OCI-LY3 (cell line): Measurements from ENCODE around the gene MATK.

ENCODE experiments used
- H2AFZ ChIP-seq: fragments of 200-600, 300-600 bp; shearing (Covaris generic); 2 replicates; pipeline ENCODE4 v1.6.0; 2014; ENCODE audit warnings: antibody characterized with exemption, low read depth, low read length
- H3K27ac ChIP-seq: fragments of 200-600, 300-600 bp; sonication (generic); 2 replicates; pipeline ENCODE4 v1.5.1; 2014; ENCODE audit warnings: mild to moderate bottlenecking, low read length, moderate library complexity, mixed read lengths
- H3K27me3 ChIP-seq: fragments of 200-600, 300-600 bp; sonication (generic); 2 replicates; pipeline ENCODE4 v1.6.1; 2014; ENCODE audit warnings: low read depth, low read length, mixed read lengths
- H3K36me3 ChIP-seq: fragments of 200-600, 300-600 bp; sonication (generic); replicated peaks from 2 replicates; pipeline ENCODE3; 2014; ENCODE audit warnings: low read depth, low read length, mixed read lengths
- H3K4me1 ChIP-seq: fragments of 300-600, 200-600 bp; sonication (generic); 2 replicates; pipeline ENCODE4 v1.6.1; 2014; ENCODE audit warnings: low read length, mixed read lengths
- H3K4me2 ChIP-seq: fragments of 200-600, 300-600 bp; sonication (generic); 2 replicates; pipeline ENCODE4 v1.6.1; 2014; ENCODE audit warnings: low read length, mixed read lengths
- H3K4me3 ChIP-seq: fragments of 300-600, 200-600 bp; sonication (generic); 2 replicates; pipeline ENCODE4 v1.5.1; 2014; ENCODE audit warnings: antibody characterized with exemption, mild to moderate bottlenecking, low read length, moderate library complexity
- H3K79me2 ChIP-seq: fragments of 300-600, 200-600 bp; shearing (Covaris generic); 2 replicates; pipeline ENCODE4 v1.6.1; 2014; ENCODE audit warnings: mild to moderate bottlenecking, low read length, mixed read lengths
- H3K9ac ChIP-seq: fragments of 300-600, 200-600 bp; shearing (Covaris generic); 2 replicates; pipeline ENCODE4 v1.6.0; 2014; ENCODE audit warnings: mild to moderate bottlenecking, low read length, moderate library complexity
- H3K9me3 ChIP-seq: fragments of 200-600, 300-600 bp; shearing (Covaris generic); 2 replicates; pipeline ENCODE4 v1.6.1; 2014; ENCODE audit warnings: low read length, mixed read lengths; ENCODE audit not compliant: insufficient read depth
- H4K20me1 ChIP-seq: fragments of 200-600, 300-600 bp; sonication (generic); 2 replicates; pipeline ENCODE4 v1.6.1; 2016; ENCODE audit warnings: low read length, mixed read lengths; ENCODE audit not compliant: insufficient read depth
- CTCF ChIP-seq: fragments of 200-600, 300-600 bp; sonication (generic); IDR thresholded peaks from 2 replicates; pipeline ENCODE4 v1.5.1; 2014; ENCODE audit warnings: antibody characterized with exemption, low read length, low read depth
- EZH2phosphoT487 ChIP-seq: fragments of 200-600 bp; shearing (Covaris generic); IDR thresholded peaks from 2 replicates; pipeline ENCODE4 v1.6.1; 2018; ENCODE audit warnings: antibody characterized with exemption, mixed run types, low read depth

Gene MATK

GRCh38 chr19:3752492-3752891, 33.7 kb downstream of the MATK start:
- Histone ChIP-seq H3K4me3 (no peak overlapping the region), H2AFZ (no peak overlapping the region), H3K4me2 (no peak overlapping the region), H3K27me3 (no peaks in the 10 kb centered on the region), H3K79me2 (peaks cover 7% of the 10 kb centered on the region; the same call in 1 of the 2 replicates), H3K4me1 (no peaks in the 10 kb centered on the region), H3K9me3 (no peaks in the 10 kb centered on the region), H3K36me3 (peaks cover 19% of the 10 kb centered on the region), H4K20me1 (no peaks in the 10 kb centered on the region; the same call in 1 of the 2 replicates), H3K27ac (no peak overlapping the region), H3K9ac (no peak overlapping the region)
- TF ChIP-seq CTCF (no peak), EZH2phosphoT487 (no peak)

GRCh38 chr19:3751236-3751635, 34.9 kb downstream of the MATK start:
- H3K79me2 ChIP-seq = peaks cover 4% of the 10 kb centered on the region; the same call in 1 of the 2 replicates
- no peak overlapping the region for H2AFZ ChIP-seq
- no peaks in the 10 kb centered on the region; the same call in 1 of the 2 replicates for H4K20me1 ChIP-seq
- H3K4me1 ChIP-seq = no peaks in the 10 kb centered on the region
- peaks cover 19% of the 10 kb centered on the region for H3K36me3 ChIP-seq
- H3K9me3 ChIP-seq = no peaks in the 10 kb centered on the region
- H3K27me3 ChIP-seq = no peaks in the 10 kb centered on the region
- H3K27ac ChIP-seq = no peak overlapping the region
- H3K4me3 ChIP-seq = no peak overlapping the region
- no peak overlapping the region for H3K4me2 ChIP-seq
- TF ChIP-seq EZH2phosphoT487 (no peak), CTCF (no peak)
- H3K9ac ChIP-seq = no peak overlapping the region

GRCh38 chr19:3750211-3750610, 36.0 kb downstream of the MATK start:
- Histone ChIP-seq H3K4me2 (no peak overlapping the region), H3K9ac (no peak overlapping the region), H2AFZ (no peak overlapping the region), H3K4me3 (no peak overlapping the region), H3K27me3 (no peaks in the 10 kb centered on the region), H3K4me1 (no peaks in the 10 kb centered on the region), H4K20me1 (no peaks in the 10 kb centered on the region; the same call in 1 of the 2 replicates), H3K79me2 (no peaks in the 10 kb centered on the region), H3K27ac (no peak overlapping the region), H3K9me3 (no peaks in the 10 kb centered on the region), H3K36me3 (peaks cover 16% of the 10 kb centered on the region)
- no peak for TF ChIP-seq EZH2phosphoT487
- no peak for TF ChIP-seq CTCF

GRCh38 chr19:3748965-3749364, 37.2 kb downstream of the MATK start:
- no peak overlapping the region for H3K4me2 ChIP-seq
- H3K9ac ChIP-seq = no peak overlapping the region
- no peaks in the 10 kb centered on the region for H3K9me3 ChIP-seq
- no peak overlapping the region for H2AFZ ChIP-seq
- no peaks in the 10 kb centered on the region for H3K79me2 ChIP-seq
- peaks cover 16% of the 10 kb centered on the region for H3K36me3 ChIP-seq
- H3K27ac ChIP-seq = no peak overlapping the region
- no peak overlapping the region for H3K4me3 ChIP-seq
- no peaks in the 10 kb centered on the region for H3K27me3 ChIP-seq
- TF ChIP-seq EZH2phosphoT487 = no peak
- no peak for TF ChIP-seq CTCF
- H3K4me1 ChIP-seq = no peaks in the 10 kb centered on the region
- H4K20me1 ChIP-seq = no peaks in the 10 kb centered on the region; the same call in 1 of the 2 replicates
